Measurements from ENCODE around the gene RIMOC1. TPM values are rescaled to one million over a fixed set of nuclear protein-coding genes. Genes with fewer than 3 reads are reported as not detected.

Gene RIMOC1
- total and polyA plus RNA-seq, 3 experiments from 2014 or later: 8.4 to 36.5 (median 34.6) TPM

DNA sequence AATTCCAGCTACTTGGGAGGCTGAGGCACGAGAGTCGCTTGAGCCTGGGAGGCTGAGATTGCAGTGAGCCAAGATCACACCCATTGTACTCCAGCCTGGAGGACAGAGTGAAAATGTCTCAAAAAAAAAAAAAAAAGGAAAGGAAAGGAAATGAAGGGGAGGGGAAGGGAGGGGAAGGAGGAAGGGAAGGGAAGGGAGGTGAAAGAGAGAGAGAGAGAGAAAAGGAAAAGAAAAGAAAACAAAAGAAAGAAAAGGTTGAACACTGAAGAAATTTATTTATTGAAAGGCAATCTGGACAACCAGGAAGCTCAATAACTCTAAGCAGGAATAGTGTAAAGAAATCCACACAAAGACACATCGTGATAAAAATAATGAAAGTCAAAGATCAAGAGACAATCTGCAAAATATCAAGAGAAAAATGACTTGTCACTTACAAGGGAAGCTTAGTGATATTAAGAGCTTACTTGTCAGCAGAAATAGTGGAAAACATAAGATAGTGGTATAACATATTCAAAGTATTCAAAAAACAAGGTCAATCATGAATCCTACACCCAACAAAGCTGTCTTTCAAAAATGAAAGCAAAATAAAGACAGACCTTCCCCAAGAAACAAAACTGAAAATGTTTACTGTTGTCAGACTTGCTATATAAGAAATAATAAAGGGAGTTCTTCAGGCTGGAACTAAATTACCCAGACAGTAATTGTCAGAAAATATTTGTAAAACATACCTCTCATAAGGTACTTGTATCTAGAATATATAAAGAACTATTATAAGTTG is 10.9 kb upstream of the RIMOC1 start:
- H3K27me3 ChIP-seq (ENCODE audit: insufficient read depth, low read length, poor library complexity, severe bottlenecking): peaks cover 3% of the 10 kb centered on the region
- Mint-ChIP-seq H3K27me3 (peaks cover 11 to 36% of the 10 kb centered on the region in 2 donors), H3K27ac (no peak overlapping the region), H3K4me1 (peaks cover 0 to 6% (median 4%) of the 10 kb centered on the region in 3 donors), H3K36me3 (no peaks in the 10 kb centered on the region), H3K4me3 (no peak overlapping the region), H3K9me3 (no peaks in the 10 kb centered on the region)
- no peak for DNase-seq
- no peaks in the 10 kb centered on the region for H3K9me3 ChIP-seq (ENCODE audit: low read length)
- H3K4me1 ChIP-seq (ENCODE audit: insufficient read depth, low read length): no peaks in the 10 kb centered on the region
- ChIA-PET CTCF (no interaction called here), POLR2A (no interaction called here)
- H3K4me3 ChIP-seq (ENCODE audit: low read length): no peak overlapping the region
- no peak overlapping the region for H3K27ac ChIP-seq (ENCODE audit: low read depth, low read length)
- no peaks in the 10 kb centered on the region for H3K36me3 ChIP-seq (ENCODE audit: insufficient read depth, low read length)

DNA sequence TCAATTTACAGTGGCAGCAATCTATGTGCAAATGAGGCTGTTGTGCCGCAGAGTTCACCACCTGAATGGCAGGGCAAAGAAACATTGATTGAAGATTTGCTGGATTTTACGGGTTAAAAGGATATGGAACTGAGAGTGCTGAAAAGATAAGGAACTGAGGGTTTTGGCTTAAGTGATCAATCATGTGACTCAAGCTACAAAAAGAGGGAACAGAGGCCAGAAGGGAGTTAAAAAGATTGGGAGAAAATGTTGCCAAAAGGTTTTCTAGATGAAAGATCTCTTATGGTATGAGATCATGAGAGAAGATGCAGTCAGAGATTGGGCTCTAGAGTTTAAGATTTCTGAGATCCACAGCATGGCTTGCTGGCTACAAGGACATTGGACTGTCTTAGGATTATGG is 7.9 kb upstream of the RIMOC1 start:
- H3K27ac Mint-ChIP-seq: no peak overlapping the region
- H3K9me3 Mint-ChIP-seq: no peaks in the 10 kb centered on the region
- Histone ChIP-seq H3K27ac (ENCODE audit: low read depth, low read length) (no peak overlapping the region), H3K27me3 (ENCODE audit: insufficient read depth, low read length, poor library complexity, severe bottlenecking) (peaks cover 3% of the 10 kb centered on the region), H3K9me3 (ENCODE audit: low read length) (no peaks in the 10 kb centered on the region), H3K36me3 (ENCODE audit: insufficient read depth, low read length) (no peaks in the 10 kb centered on the region), H3K4me1 (ENCODE audit: insufficient read depth, low read length) (no peaks in the 10 kb centered on the region), H3K4me3 (ENCODE audit: low read length) (no peak overlapping the region)
- no peak for DNase-seq
- no peaks in the 10 kb centered on the region for H3K36me3 Mint-ChIP-seq
- H3K4me1 Mint-ChIP-seq: peaks cover 0 to 6% (median 4%) of the 10 kb centered on the region in 3 donors
- ChIA-PET POLR2A (no interaction called here), CTCF (no interaction called here)
- H3K27me3 Mint-ChIP-seq: peaks cover 11 to 25% of the 10 kb centered on the region in 2 donors
- no peak overlapping the region for H3K4me3 Mint-ChIP-seq

DNA sequence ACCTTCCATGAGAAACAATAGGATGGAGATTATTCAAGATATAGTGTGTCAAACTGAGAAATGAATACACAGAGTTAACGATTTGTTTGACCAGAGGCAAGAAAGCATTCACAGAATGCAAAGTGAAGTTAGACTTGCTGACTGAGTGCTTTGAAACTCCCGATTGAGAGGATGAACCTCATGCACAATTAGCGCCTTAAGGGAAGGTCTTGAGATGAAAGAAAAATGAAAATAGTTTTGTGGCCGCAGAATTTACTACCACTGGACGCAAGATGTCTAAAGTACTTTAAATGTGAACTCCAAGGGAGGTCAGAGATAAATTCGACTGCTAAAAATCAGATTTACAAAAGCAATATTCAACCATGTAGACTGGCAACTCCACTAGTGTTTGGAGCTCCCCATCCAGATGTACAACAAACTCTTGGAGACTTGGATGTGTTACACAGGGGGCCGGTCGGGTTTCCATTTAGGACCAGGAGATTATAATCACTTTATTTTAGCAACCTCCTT is 707 bp upstream of the RIMOC1 start:
- no peaks in the 10 kb centered on the region for H3K27me3 ChIP-seq (ENCODE audit: insufficient read depth, low read length, poor library complexity, severe bottlenecking)
- Mint-ChIP-seq H3K9me3 (peaks cover 0 to 3% (median 0%) of the 10 kb centered on the region in 5 donors), H3K27me3 (peaks cover 0 to 4% of the 10 kb centered on the region in 2 donors), H3K36me3 (peaks cover 8 to 29% (median 14%) of the 10 kb centered on the region in 3 donors), H3K4me3 (peak overlapping the region; percentile 95 to 99 (median 97)), H3K27ac (peak overlapping the region; percentile 97 to 99 (median 98)), H3K4me1 (peaks cover 34 to 49% (median 44%) of the 10 kb centered on the region in 3 donors)
- peak overlapping the region; percentile 83 for H3K27ac ChIP-seq (ENCODE audit: low read depth, low read length)
- H3K36me3 ChIP-seq (ENCODE audit: insufficient read depth, low read length): peaks cover 6% of the 10 kb centered on the region
- peak overlapping the region; percentile 91 for H3K4me3 ChIP-seq (ENCODE audit: low read length)
- no peak for DNase-seq
- peaks cover 27% of the 10 kb centered on the region for H3K4me1 ChIP-seq (ENCODE audit: insufficient read depth, low read length)
- ChIA-PET CTCF (interaction anchor here (0.8 to 1.7 kb wide), 8 partner anchors 10 to 1581 kb away, joined by 3 to 7 read pairs (median 4); partner anchors contain the start of genes FBXO4, OXCT1 and TMEM267), POLR2A (interaction anchor here (0.8 to 2.6 kb wide), 13 partner anchors 9 to 1700 kb away, joined by 3 to 46 read pairs (median 3); partner anchors contain the start of genes FBXO4, NNT, OXCT1 and PRKAA1)
- H3K9me3 ChIP-seq (ENCODE audit: low read length): no peaks in the 10 kb centered on the region

DNA sequence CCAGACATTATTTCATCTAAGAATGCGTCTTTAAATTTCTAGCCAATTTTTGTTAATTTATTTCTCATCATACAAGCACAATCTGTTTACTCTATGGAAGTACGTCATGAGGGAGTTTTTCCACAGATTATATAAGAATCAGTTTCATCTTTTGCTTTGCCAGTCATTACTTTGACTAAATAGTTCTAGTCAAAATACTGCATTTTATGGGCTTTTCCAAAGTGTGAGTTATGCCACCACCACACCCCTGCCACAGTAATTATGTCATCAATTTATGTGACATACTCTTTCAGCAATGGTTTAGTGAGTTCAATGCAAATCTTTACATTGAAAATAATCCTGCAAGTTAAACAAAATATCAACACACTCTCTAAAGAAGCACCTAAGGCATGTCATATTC is 2.0 kb downstream of the RIMOC1 start:
- Histone ChIP-seq H3K27ac (ENCODE audit: low read depth, low read length) (no peak overlapping the region), H3K9me3 (ENCODE audit: low read length) (no peaks in the 10 kb centered on the region), H3K27me3 (ENCODE audit: insufficient read depth, low read length, poor library complexity, severe bottlenecking) (no peaks in the 10 kb centered on the region), H3K4me3 (ENCODE audit: low read length) (no peak overlapping the region), H3K36me3 (ENCODE audit: insufficient read depth, low read length) (peaks cover 27% of the 10 kb centered on the region), H3K4me1 (ENCODE audit: insufficient read depth, low read length) (peaks cover 27% of the 10 kb centered on the region)
- peaks cover 8 to 52% (median 24%) of the 10 kb centered on the region in 3 donors for H3K36me3 Mint-ChIP-seq
- ChIA-PET CTCF (no interaction called here), POLR2A (interaction anchor here (0.9 kb wide), 1 partner anchor 1215 kb away, joined by 3 read pairs; no protein-coding TSS in a partner anchor)
- peak overlapping the region in 7 of 8 donors; percentile 3 to 64 (median 55) for H3K27ac Mint-ChIP-seq
- DNase-seq: no peak
- peak overlapping the region in 1 of 7 donors; percentile 47 for H3K4me3 Mint-ChIP-seq
- H3K9me3 Mint-ChIP-seq: peaks cover 0 to 3% (median 0%) of the 10 kb centered on the region in 5 donors
- H3K4me1 Mint-ChIP-seq: peaks cover 37 to 64% (median 52%) of the 10 kb centered on the region in 3 donors
- peaks cover 0 to 4% of the 10 kb centered on the region in 2 donors for H3K27me3 Mint-ChIP-seq

DNA sequence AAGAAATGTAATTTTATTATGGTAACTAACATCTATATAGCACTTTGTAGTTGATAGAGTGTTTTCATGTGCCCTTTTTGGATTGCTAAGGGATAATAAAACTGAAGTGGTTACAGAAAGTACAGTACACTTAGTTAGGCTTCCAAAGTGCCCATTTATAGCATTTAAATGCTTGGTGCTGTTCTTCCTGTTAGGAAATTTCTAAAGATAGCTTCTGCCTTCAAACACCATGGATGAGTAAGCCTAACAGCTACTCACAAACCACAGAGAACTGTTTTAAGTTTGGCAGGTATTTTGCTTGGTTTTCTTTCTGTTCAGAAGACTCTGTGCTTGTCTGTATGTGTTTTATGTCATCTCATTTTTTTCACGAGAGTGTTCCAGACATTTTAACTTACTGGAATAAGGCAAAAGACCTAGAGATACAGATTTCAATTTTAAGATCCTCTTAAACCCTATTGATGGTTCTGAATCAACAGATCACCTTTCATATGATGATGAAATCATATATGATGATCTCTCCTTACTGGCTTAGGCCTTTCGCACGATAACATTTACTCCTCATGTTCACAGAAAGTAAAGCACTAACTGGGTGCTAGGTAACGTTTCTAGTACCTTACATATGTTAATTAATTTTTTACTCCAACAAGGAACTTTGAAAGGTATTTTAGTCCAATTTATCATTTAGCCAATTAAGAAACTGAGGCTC is 4.4 kb downstream of the RIMOC1 start:
- Histone ChIP-seq H3K4me1 (ENCODE audit: insufficient read depth, low read length) (peaks cover 23% of the 10 kb centered on the region), H3K27ac (ENCODE audit: low read depth, low read length) (no peak overlapping the region), H3K36me3 (ENCODE audit: insufficient read depth, low read length) (peaks cover 44% of the 10 kb centered on the region), H3K9me3 (ENCODE audit: low read length) (no peaks in the 10 kb centered on the region), H3K27me3 (ENCODE audit: insufficient read depth, low read length, poor library complexity, severe bottlenecking) (no peaks in the 10 kb centered on the region), H3K4me3 (ENCODE audit: low read length) (no peak overlapping the region)
- Mint-ChIP-seq H3K27ac (peak overlapping the region in 3 of 8 donors; percentile 15 to 54 (median 51)), H3K36me3 (peaks cover 8 to 74% (median 33%) of the 10 kb centered on the region in 3 donors), H3K27me3 (peaks cover 0 to 4% of the 10 kb centered on the region in 2 donors), H3K4me3 (peak overlapping the region in 1 of 7 donors; percentile 58), H3K4me1 (peaks cover 34 to 56% (median 49%) of the 10 kb centered on the region in 3 donors), H3K9me3 (peaks cover 0 to 3% (median 0%) of the 10 kb centered on the region in 5 donors)
- ChIA-PET CTCF (no interaction called here), POLR2A (no interaction called here)
- no peak for DNase-seq

DNA sequence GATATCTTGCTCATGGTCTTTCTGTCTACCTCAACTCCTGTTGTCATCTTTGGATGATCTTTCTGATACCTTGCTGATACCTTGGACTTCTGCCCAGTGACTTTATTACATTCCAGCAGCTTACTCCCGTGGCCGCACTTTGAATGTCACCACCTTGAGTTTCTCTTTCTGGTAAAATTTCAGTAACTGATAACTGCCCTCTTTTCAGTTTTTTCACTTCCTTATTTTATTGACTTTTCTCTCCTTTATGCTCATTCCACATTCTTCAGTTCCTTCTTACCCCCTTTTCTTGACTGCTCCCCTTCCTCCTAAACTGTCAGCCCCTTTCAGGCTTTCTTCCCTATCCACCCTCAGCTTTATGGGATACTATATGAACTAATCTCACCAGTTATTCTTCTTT is 14.0 kb downstream of the RIMOC1 start:
- H3K36me3 ChIP-seq (ENCODE audit: insufficient read depth, low read length): peaks cover 18% of the 10 kb centered on the region
- peaks cover 0 to 2% (median 0%) of the 10 kb centered on the region in 3 donors for H3K4me1 Mint-ChIP-seq
- H3K27ac ChIP-seq (ENCODE audit: low read depth, low read length): no peak overlapping the region
- DNase-seq: no peak
- H3K4me3 ChIP-seq (ENCODE audit: low read length): no peak overlapping the region
- peak overlapping the region in 6 of 8 donors; percentile 8 to 95 (median 46) for H3K27ac Mint-ChIP-seq
- CTCF ChIA-PET: no interaction called here
- peaks cover 6 to 77% (median 28%) of the 10 kb centered on the region in 3 donors for H3K36me3 Mint-ChIP-seq
- no peaks in the 10 kb centered on the region for H3K27me3 Mint-ChIP-seq
- H3K27me3 ChIP-seq (ENCODE audit: insufficient read depth, low read length, poor library complexity, severe bottlenecking): no peaks in the 10 kb centered on the region
- H3K9me3 ChIP-seq (ENCODE audit: low read length): no peaks in the 10 kb centered on the region
- H3K4me3 Mint-ChIP-seq: no peak overlapping the region
- POLR2A ChIA-PET: no interaction called here
- H3K4me1 ChIP-seq (ENCODE audit: insufficient read depth, low read length): no peaks in the 10 kb centered on the region
- H3K9me3 Mint-ChIP-seq: no peaks in the 10 kb centered on the region

DNA sequence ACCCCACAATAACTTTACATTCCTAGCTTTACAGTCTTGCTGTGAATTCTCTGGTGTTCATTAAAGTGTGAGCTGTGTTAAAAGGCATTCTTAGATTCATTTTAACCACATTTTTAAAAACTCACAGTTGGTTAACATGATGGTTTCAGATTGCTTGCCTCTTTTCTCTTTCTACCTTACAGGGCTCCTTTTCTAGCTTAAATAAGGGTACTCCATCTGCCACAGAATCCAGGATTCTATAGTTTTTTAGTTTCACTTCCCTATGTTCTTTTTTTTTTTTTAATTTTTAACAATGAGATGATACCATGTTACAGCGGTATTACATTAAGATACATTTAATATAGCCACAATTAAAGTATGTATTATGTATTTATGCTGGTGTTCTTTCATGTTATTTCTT is 17.0 kb downstream of the RIMOC1 start:
- ChIA-PET CTCF (no interaction called here), POLR2A (no interaction called here)
- Mint-ChIP-seq H3K9me3 (no peaks in the 10 kb centered on the region), H3K4me3 (no peak overlapping the region), H3K27ac (peak overlapping the region; percentile 12 to 58 (median 43)), H3K4me1 (peaks cover 12 to 20% (median 15%) of the 10 kb centered on the region in 3 donors), H3K27me3 (no peaks in the 10 kb centered on the region), H3K36me3 (peaks cover 6 to 51% (median 22%) of the 10 kb centered on the region in 3 donors)
- H3K4me3 ChIP-seq (ENCODE audit: low read length): no peak overlapping the region
- H3K27me3 ChIP-seq (ENCODE audit: insufficient read depth, low read length, poor library complexity, severe bottlenecking): no peaks in the 10 kb centered on the region
- H3K27ac ChIP-seq (ENCODE audit: low read depth, low read length): no peak overlapping the region
- no peaks in the 10 kb centered on the region for H3K9me3 ChIP-seq (ENCODE audit: low read length)
- DNase-seq: no peak
- peaks cover 14% of the 10 kb centered on the region for H3K36me3 ChIP-seq (ENCODE audit: insufficient read depth, low read length)
- H3K4me1 ChIP-seq (ENCODE audit: insufficient read depth, low read length): peaks cover 12% of the 10 kb centered on the region
